ENCODE data around the gene CD300LG. TPM values are rescaled to one million over a fixed set of nuclear protein-coding genes. Genes with fewer than 3 reads are reported as not detected.

The CD300LG gene
- total RNA-seq, 1 donor from 2014 or later, result 0.34 TPM

DNA sequence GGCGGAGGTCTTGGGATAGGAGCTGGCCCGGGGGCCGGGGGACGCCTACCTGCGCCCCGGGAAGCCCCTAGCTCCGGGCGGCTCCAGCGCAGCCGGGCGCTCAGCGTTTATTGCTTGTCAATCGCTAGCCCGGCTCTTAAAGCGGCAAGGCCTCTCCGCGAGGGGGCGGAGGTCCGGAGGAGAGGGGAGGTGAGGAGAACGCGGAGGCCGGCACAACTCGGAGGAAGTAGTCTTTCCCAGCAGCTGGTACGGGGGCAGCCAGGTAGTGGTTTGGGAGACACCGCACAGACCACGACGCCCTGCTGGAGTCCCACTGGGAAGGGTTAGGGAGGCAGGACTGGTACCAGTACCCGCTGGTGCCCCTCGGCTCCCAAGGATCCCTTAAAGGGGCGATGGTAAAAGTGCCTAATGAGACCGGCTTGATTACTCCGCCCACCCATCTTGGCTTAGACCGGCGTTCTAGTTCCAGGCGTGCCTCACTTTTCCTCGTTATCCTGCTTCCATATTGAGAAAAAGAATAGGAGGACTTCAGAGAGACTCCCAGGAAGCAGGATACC lies 60.5 kb downstream of the CD300LG start, which contains the start of gene MPP2:
Gene MPP2 (minus strand): TSS at position 112 of the 557 bp plus-strand sequence. CDS start 3,076 bp downstream, outside the sequence.
- DNase-seq, result peak; percentile 58

DNA sequence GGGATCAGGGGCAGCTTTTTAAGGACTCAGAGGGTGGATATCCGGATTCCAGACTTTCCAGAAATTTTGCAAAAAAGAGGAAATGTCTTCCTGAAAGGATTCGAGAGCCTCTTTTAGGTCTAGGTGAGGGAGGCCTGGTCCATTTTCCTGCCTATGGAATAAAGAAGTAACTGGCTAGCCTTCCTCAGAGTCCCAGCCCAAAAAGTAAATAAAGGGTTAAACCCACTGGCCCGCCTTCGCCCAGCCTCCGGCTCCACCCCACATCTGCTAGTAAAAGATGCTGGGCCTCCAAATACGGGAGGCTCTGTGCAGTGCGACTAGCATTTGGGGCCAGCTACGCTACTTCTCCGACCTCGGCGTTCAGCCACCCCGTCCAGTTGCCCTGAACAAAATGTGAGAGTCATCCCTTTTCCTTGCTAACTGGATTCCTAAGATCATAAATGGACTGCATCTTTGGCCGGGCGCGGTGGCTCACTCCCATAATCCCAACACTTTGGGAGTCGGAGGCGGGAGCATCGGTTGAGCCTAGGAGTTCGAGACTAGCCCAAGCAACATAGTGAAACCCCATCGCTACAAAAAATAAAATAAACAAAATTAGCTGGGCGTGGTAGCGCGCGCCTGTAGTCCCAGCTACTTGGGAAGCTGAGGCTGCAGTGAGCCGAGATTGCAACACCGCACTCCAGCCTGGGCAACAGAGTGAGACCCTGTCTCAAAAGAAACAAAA lies 61.2 kb downstream of the CD300LG start:
- DNase-seq, result peak; percentile 29

GRCh38 chr17:43909537-43910231 lies 62.7 kb downstream of the CD300LG start:
- no peak for DNase-seq

DNA sequence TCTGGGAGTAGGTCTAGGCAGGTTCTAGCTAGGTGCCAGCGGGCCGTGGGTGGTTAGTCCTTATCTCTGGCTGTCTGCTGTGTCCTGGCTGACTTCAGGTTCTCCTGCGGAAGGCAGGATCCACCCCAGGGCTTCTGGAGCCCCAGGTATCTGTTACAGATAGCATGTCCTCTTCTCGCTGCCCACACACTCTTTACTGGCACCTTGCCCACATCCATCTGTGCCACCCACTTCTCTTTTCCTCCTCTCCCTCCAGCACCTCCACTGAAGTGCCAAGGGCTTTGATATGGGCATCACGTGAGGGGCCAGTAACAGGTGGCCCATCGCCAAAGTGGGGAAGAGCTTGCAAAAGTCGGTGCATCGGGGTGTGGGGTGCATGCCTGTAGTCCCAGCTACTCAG lies 64.9 kb downstream of the CD300LG start:
- DNase-seq, result no peak

- no peak for DNase-seq
Measured at GRCh38 chr17:43912635-43913304, 65.8 kb downstream of the CD300LG start.

Other genes starting within 250 kb of the CD300LG start
- 0.05 and 1.4 TPM in 2 replicates for gene MEOX1, start 185.3 kb upstream of the CD300LG start, total RNA-seq
- 0.05 TPM in 1 of 2 replicates, not detected in the other for gene SOST, start 88.4 kb upstream of the CD300LG start, total RNA-seq
- 73.0 and 73.5 TPM in 2 replicates for gene DUSP3, start 68.2 kb upstream of the CD300LG start, total RNA-seq
- gene CFAP97D1, start 66.7 kb upstream of the CD300LG start, total RNA-seq, result not detected in 2 replicates
- gene MPP3, start 14.0 kb upstream of the CD300LG start, total RNA-seq, result 3.0 and 4.9 TPM in 2 replicates
- 0.34 and 0.84 TPM in 2 replicates for gene MPP2, start 60.4 kb downstream of the CD300LG start, total RNA-seq
- not detected in 2 replicates for gene PPY, start 95.3 kb downstream of the CD300LG start, total RNA-seq
- gene PYY, start 106.8 kb downstream of the CD300LG start, total RNA-seq, result not detected in 2 replicates
- 6.8 and 10.0 TPM in 2 replicates for gene NAGS, start 157.4 kb downstream of the CD300LG start, total RNA-seq
- gene TMEM101, start 167.8 kb downstream of the CD300LG start, total RNA-seq, result 85.2 and 117 TPM in 2 replicates
- 21.8 and 32.0 TPM in 2 replicates for gene LSM12, start 219.5 kb downstream of the CD300LG start, total RNA-seq
- 14.3 and 35.1 TPM in 2 replicates for gene G6PC3, start 223.6 kb downstream of the CD300LG start, total RNA-seq